GM12864 (cell line): ENCODE results near the gene ISY1.

ENCODE experiments used
- DNase-seq: peaks from one replicate; pipeline ENCODE4 v3.0.0-alpha.2; 2011; ENCODE audit warnings: low read depth
- H3K4me3 ChIP-seq: 2 replicates; pipeline ENCODE4 v1.5.1; 2011; ENCODE audit warnings: mild to moderate bottlenecking, low read depth, low read length, control low read depth
- TF ChIP-seq, protein P1 (sequence below): IDR thresholded peaks from 2 replicates; pipeline ENCODE4 v1.5.1; 2011; ENCODE audit warnings: low read depth, mild to moderate bottlenecking, moderate library complexity, low read length, control low read depth, inconsistent platforms; ENCODE audit errors: missing control alignments

The ISY1 gene

DNA sequence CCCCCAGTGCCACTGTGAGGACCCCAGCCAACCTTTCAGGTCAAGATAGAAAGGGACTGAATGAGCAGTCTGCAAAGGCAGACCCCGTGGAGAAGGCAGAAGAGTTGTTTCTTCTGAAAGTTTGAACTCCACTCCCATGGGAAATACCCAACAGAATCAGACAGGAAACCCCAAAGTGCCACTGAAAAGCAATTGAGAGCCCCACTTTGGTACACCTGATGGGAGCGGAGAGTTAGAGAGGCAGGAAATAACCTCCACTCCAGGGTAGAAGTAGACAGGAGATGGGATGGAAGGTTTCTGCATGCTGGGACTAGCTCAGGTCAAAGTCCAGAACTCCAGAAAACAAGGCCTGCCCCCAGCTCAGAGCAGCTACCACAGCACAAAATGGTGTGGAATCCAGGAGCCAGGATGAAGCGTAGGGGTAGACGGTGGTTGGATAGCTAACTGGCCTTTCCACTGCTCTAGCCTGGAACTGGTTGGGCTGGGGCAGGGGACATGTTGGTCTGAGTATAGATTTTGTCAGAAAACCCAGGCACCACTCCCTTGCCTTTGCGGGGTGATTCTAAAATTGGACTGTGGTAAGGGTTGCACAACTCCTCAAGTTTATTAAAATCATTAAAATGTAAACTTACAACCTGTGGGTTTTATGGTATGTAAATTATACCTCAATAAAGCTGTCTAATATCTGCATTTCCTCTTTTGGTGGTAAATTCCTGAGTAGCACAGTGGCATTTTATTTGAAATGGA is 37.4 kb downstream of the ISY1 start:
- no peak for DNase-seq
- TF ChIP-seq, protein P1, sequence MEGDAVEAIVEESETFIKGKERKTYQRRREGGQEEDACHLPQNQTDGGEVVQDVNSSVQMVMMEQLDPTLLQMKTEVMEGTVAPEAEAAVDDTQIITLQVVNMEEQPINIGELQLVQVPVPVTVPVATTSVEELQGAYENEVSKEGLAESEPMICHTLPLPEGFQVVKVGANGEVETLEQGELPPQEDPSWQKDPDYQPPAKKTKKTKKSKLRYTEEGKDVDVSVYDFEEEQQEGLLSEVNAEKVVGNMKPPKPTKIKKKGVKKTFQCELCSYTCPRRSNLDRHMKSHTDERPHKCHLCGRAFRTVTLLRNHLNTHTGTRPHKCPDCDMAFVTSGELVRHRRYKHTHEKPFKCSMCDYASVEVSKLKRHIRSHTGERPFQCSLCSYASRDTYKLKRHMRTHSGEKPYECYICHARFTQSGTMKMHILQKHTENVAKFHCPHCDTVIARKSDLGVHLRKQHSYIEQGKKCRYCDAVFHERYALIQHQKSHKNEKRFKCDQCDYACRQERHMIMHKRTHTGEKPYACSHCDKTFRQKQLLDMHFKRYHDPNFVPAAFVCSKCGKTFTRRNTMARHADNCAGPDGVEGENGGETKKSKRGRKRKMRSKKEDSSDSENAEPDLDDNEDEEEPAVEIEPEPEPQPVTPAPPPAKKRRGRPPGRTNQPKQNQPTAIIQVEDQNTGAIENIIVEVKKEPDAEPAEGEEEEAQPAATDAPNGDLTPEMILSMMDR: no peak
- H3K4me3 ChIP-seq: no peak overlapping the region

DNA sequence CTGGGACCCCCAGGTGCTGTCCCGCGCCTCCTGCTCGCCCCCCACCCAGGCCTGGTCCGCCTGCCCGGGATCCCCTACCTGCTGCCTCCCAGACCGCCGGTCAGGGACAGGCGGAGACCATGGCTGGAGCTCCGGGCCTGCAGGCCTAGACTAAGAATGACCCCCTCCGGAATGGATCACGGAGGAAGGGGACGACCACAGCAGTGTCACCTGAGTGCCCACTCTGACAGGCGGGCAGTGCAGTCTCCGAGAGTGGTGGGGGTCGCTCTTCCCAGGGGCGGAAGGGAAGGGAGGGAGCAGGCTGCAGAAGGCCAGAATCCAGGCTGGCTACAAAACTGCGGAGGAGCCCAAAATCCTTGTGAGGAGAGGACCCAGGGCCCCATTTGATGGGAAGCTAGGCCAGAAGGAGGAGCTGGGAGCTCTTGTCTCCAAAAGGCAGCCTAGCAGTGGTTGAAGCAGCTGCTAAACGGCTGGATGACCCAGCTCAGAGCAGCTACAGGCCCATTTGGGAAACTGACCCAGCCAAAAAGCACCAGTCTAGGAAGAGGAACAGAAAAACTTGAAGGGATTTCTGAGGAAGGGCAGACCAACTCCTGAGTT is 38.4 kb downstream of the ISY1 start:
- H3K4me3 ChIP-seq: no peak overlapping the region
- TF ChIP-seq, protein P1: no peak
- DNase-seq: no peak

GRCh38 chr3:129121792-129122411 is 39.0 kb downstream of the ISY1 start, which contains the start of gene RAB43:
TSS of gene RAB43 (minus strand) at chr3:129121804. CDS start at chr3:129121489, 315 bp downstream.
- peak; percentile 55 for DNase-seq
- peak within 1 kb of the TSS; percentile 89 for H3K4me3 ChIP-seq
- TF ChIP-seq, protein P1: no peak

GRCh38 chr3:129121016-129121791 is 39.7 kb downstream of the ISY1 start:
- H3K4me3 ChIP-seq: peak overlapping the region; percentile 89
- TF ChIP-seq, protein P1: no peak
- no peak for DNase-seq

GRCh38 chr3:129120254-129121004 is 40.4 kb downstream of the ISY1 start:
- TF ChIP-seq, protein P1: peak; percentile 16
- DNase-seq: peak; percentile 92
- H3K4me3 ChIP-seq: peak overlapping the region; percentile 89
